Right hindlimb (tissue), 1 donor: ENCODE data around the gene ZYG11A.
"Not testable (repeated sequence)": the region's sequence is repeated elsewhere in the genome, so short reads cannot be mapped to it uniquely, and the experiment has no call there.

ENCODE experiments used
- DNase-seq: peaks from one replicate; pipeline ENCODE4 v3.0.0-alpha.2; 2018

ZYG11A gene

DNA sequence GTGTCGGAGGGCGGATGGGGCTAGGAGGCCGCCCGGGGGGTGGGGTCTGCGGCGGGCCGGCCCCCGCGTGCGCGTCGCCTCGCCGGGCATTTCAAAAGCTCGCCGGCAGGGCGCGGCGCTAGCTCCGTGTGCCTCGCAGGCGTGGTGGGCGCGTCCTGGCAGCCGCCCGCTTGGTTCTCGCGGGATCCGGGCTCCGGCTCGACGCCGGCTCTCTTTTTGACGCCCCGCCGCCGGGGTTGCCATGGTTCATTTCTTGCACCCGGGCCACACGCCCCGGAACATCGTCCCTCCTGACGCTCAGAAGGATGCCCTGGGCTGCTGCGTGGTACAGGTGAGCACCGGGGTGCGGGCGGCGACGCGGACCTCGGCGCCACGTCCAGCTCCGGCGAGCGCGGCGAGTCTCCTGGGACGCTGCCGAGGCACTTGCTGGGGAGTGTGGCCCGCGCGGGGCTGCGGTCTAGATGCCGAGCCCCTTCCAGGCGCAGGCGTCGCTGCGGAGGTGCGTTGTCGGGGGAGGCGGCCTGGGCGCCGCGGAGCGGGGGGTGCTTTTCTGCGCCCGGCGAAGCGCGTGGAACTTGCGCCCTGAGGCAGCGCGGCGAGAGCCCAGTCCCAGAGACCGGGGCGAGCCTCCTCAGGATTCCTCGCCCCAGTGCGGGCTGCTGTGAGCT lies at the start of gene ZYG11A:
Gene ZYG11A, plus strand, starts transcription at position 118 of the 668 bp plus-strand sequence. Its CDS starts 124 bp downstream, at position 242.
- DNase-seq: peak; percentile 63

DNA sequence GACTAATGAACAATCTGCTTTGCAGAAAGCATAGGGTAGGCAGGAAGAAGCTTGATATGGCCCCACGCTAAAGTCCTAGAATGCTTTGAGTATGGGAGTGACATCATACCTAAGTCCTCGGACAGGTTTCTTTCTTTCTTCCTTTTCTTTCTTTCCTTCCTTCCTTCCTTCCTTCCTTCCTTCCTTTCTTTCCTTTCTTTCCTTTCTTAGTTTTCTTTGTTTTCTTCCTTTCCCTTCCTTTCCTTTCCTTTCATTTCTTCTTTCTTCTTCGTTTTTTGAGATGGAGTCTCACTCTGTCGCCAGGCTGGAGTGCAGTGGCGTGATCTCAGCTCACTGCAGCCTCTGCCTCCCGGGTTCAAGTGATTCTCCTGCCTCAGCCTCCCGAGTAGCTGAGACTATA lies 48.8 kb upstream of the ZYG11A start:
- DNase-seq: not testable (repeated sequence)

DNA sequence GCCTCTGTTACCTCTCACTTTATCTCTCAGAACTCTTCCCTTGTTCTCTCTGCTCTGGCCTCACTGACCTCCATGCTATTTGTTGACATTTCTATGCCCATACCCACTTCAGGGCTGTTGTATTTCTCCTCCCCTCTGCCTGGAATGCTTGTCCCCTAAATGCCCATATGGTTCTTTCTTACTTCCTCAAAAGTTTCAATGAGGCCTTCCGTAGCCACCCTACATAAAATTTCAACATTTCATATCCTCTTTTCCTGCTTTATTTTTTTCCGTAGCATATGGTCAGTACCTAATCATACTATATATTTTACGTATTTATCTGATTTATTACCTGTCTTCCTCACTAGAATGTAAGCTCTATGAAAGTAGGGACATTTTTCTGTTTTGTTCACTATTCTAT lies 47.1 kb upstream of the ZYG11A start:
- DNase-seq: no peak

DNA sequence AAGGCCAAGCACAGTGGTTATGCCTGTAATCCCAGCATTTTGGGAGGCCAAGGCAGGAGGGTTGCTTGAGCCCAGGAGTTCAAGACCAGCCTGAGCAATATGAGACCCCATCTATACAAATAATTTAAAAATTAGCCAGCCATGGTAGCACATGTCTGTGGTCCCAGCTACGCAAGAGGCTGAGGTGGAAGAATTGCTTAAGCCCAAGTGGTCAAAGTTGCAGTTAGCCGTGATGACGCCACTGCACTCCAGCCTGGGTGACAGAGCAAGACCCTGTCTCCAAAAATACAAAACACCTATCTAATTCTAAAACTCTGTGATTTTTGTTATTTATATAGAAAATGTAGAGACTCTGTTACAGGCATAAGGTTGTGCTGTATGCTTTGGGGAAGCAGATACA lies 44.2 kb upstream of the ZYG11A start:
- no peak for DNase-seq

DNA sequence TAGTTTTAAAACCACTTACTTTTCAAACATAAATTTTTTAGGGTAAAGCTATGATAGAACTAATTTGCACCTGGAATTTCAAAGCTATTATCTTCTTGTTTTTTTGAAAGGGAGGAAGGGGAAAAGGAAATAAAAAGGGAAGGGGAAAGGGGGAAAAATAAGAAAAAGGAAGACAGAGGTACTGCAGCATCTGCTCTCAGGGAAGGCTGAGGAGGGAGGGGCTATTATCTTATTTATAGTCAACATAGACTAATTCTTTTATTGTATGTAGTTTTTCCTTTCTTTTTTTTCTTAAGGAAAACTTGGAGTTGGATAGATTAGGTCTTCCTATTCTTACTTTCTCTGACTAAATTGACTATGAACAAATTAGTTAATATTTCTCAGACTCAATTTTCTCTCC lies 41.5 kb upstream of the ZYG11A start:
- no peak for DNase-seq

DNA sequence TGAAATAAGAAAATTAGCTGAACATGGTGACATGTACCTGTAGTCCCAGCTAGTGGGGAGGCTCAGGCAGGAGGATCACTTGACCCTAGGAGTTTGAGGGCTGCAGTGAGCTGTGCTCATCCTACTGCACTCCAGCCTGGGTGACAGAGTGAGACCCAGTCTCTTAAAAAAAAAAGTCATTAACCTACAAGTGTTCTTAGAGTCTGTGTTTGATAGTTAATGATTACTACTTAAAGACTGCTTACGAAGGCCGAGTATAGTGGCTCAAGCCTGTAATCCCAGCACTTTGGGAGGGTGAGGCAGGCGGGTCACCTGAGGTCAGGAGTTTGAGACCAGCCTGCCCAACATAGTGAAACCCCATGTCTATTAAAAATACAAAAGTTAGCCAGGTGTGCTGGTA lies 38.5 kb upstream of the ZYG11A start:
- not testable (repeated sequence) for DNase-seq

DNA sequence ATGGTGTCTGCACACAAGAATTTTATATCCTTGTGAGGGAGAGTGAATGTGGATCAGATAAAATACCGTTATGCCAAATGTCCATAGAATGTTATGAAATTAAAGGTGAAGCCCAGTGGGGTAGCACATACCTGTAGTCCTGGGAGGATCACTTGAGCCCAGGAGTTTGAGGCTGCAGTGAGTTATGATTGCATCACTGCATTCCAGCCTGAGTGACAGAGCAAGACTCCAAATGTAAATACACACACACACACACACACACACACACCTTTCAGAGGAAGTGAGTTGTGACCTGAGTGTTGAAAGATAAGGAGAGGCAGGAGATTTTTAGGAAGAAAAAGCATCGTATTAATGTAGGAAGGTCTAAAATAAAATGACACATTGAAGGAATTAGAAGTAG lies 28.1 kb upstream of the ZYG11A start:
- DNase-seq: no peak

DNA sequence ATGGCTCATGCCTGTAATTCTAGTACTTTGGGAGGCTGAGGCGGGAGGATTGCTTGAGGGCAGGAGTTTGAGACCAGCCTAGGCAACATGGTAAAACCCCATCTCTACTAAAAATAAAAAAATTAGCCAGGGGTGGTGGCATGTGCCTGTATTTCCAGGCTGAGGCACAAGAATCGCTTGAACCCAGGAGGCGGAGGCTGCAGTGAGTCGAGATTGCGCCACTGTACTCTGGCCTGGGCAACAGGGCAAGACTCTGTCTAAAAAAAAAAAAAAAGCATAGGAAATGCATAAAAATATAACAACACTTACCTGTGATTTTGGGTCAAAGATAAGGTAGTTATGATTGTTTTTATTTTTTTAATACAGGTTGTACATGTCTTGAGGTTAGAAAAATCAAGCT lies 21.7 kb upstream of the ZYG11A start:
- DNase-seq: not testable (repeated sequence)

DNA sequence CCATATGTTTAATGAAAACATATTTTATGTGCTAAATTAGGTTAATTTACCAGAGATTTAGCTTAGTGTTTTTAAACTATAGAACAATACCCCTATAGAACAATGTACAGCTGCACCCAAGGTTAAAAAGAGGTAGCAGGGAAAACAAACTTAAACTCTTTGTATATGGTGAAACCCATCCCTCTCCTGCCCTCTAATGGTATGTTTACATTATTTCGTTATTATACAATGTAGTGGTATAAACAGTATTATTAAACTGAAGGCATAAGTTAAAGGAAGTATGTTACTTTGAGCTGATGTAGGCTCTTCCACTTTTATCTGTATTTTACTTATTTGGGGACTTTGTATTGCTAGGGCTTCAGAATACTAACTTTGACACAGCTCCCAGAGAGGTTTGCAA lies 16.7 kb upstream of the ZYG11A start:
- DNase-seq: no peak

DNA sequence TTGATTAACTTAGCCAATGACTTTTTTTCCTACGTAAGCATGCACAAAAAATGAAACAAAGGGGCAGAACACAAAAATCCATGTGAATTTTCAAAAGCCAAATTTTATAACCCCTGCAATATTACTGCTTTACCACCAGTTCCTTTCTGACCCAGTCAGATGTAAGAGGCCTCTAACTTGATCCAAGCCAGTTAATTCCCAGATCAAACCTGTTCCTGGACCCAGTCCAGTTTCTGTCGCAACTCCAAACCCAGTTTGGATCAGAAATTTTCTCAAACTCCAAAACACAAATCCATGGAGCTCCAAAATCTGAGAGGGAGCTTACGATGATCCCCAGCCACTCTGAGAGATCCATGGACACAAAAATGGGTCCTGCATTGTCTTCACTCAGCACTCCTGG lies 7.8 kb upstream of the ZYG11A start:
- no peak for DNase-seq

DNA sequence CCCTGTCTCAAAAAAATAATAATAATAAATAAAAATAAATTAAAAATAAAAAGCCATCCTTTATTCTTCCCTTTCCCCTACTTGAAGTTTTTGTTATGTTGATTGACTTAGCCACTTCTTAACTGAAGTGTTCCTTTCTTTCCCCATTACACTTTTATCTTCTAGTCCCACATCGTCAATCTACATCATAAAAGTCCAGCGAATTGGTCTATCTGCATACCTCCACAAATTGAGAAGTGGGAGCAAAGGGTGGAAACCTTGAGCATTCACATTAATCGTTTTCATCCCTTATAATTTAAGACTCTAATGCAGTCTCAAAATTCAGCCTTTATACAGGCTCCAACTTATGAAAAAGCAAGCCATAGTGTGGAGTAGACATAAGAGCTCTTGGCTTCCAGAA lies 6.5 kb upstream of the ZYG11A start:
- DNase-seq: no peak

DNA sequence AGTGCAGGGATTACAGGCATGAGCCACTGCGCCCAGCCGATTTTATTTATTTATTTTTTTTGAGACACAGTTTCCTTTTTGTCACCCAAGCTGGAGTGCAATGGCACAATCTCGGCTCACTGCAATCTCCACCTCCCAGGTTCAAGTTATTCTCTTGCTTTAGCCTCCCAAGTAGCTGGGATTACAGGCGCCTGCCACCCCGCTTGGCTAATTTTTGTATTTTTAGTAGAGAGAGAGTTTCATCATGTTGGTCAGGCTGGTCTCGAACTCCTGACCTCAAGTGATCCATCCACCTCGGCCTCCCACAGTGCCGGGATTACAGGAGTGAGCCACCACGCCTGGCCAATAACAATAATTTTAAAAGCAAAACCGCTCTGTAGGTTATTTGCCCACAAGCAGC lies 3.4 kb upstream of the ZYG11A start:
- not testable (repeated sequence) for DNase-seq

DNA sequence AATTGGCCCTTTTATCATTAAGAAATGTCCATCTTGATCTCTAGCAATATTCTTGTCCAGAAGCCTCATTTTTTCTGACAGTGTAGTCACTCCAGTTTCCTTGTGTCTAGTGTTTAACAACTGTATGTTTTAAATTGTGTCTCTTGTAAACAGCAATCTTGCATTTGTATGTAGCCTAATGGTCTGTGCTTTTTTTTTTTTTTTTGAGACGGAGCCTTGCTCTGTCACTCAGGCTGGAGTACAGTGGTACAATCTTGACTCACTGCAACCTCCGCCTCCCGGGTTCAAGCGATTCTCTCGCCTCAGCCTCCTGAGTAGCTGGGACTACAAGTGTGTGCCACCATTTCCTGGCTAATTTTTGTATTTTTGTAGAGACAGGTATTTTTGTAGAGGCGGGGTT lies 2.6 kb downstream of the ZYG11A start:
- not testable (repeated sequence) for DNase-seq

DNA sequence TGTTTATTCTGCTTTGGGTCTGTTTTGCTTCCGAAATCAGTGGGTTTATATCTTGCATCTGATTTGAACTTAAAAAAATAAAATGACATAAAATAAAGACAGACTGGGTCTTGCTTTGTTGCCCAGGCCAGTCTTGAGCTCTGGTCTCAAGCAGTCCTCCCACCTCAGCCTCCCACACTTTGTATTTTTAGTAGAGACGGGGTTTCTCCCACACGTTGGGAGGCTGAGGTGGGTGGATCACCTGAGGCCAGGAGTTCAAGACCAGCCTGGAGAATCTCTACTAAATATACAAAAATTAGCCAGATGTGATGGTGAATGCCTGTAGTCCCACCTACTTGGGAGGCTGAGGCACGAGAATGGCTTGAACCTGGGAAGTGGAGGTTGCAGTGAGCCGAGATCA lies 5.9 kb downstream of the ZYG11A start:
- no peak for DNase-seq

DNA sequence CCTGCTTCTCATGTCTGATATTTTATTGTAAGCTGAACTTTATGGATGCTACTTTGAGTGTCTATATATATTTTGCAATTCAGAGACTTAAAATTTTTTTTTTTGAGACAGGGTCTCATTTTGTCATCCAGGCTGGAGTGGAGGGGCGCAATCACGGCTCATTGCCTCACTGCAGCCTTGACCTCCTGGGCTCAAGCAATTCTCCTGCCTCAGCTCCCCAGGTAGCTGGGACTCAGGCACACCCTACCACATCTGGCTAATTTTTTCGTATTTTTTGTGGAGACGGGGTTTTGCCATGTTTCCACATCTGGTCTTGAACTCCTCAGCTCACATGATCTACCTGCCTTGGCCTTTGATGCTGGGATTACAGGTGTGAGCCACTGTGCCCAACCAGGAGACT lies 8.4 kb downstream of the ZYG11A start:
- DNase-seq: no peak

DNA sequence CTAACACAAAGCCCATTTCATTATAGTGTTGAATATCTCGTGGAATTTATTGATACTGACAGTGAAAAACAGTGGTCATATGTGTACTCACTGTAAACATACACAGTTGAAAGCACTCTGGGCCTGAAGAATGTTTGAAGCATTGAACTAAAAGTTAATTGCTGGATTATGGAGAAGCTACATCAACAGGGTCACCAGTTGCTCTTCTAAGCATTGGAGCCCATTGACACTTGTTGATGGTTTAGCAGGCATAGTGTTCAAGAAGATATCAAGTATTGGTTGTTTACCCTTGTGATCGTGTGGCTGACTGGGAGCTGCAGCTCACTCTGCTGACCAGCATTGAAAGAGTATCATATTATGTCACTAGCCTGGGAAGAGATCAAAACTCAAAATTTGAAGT lies 10.3 kb downstream of the ZYG11A start:
- DNase-seq: no peak

DNA sequence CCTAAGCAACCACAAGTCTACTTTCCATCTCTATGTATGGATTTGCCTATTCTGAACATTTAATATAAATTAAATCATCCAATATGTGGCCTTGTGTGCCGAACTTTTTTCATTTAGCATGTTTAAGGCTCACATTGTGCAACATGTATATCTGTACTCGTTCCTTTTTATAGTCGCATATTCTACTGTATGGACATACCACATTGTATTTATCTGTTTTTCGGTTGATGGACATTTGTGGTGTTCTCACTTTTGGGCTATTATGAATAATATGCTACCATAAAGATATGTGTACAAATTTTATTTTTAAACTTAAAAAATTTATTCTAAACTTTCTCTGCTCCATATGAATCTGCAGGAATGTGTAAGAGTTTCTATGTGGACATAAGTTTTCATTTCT lies 13.0 kb downstream of the ZYG11A start:
- DNase-seq: no peak

DNA sequence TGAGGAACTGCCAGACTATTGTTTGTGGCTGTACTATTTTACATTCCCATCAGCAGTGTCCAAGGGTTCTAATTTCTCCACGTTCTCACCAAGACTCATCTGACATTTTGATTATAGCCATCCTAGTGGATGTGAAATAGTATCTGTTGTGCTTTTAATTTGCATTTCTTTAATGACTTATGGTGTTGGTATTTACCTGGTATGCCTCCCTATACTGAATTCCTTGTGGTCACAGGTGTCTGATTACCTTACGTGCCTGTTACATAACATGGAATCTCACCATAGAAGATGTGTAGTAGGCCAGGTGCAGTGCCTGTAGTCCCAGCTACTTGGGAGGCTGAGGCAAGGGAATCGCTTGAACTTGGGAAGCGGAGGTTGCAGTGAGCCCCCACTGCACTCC lies 13.5 kb downstream of the ZYG11A start:
- no peak for DNase-seq

DNA sequence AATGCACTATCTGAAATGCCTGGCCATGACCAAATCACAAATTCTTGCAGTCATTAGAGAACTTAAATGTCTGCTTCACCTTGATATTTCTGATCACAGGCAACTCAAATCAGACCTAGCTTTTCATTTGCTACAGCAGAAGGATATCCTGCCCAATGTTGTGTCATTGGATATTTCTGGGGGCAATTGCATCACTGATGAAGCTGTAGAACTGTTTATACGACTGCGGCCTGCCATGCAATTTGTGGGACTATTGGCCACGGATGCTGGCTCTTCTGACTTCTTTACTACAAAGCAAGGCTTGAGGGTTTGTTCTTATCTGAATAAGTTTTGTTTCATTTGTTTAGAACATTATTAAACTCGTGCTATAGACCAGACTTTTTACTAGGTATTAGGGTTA lies 14.9 kb downstream of the ZYG11A start:
- no peak for DNase-seq

DNA sequence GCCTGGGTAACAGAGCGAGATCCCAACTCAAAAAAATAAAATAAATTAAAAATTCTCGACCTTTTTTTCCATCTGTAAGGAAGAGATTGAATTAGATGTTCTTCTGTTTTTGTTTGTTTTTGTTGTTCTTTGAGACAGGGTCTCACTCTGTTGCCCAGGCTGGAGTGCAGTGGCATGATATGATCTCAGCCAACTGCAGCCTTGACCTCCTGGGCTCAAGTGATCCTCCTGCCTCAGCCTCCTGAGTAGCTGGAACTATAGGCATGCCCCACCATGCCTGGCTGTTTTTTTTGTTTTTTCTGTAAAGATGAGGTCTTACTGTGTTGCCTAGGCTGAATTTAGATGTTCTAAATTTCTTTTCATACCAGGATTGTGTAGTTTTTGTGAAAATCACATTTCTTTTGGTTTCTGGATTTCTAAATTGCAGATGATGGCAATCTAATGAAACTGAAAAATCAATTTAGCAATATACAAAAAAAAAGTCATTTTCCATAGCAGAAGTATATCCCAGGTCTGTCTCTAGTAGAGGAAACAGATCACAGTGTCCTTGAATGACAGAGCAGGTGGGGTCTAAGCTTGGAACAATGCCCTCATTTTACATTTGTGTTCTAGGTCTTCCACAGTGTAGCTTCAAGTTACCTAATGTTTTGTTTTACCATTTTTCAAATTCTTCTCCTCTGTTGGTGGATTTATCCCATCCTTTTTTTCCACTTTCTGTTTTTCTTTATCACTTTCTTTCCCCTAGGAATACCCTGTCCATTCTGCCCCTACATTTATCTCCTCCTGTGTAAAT lies 20.3 kb downstream of the ZYG11A start:
- DNase-seq: no peak

DNA sequence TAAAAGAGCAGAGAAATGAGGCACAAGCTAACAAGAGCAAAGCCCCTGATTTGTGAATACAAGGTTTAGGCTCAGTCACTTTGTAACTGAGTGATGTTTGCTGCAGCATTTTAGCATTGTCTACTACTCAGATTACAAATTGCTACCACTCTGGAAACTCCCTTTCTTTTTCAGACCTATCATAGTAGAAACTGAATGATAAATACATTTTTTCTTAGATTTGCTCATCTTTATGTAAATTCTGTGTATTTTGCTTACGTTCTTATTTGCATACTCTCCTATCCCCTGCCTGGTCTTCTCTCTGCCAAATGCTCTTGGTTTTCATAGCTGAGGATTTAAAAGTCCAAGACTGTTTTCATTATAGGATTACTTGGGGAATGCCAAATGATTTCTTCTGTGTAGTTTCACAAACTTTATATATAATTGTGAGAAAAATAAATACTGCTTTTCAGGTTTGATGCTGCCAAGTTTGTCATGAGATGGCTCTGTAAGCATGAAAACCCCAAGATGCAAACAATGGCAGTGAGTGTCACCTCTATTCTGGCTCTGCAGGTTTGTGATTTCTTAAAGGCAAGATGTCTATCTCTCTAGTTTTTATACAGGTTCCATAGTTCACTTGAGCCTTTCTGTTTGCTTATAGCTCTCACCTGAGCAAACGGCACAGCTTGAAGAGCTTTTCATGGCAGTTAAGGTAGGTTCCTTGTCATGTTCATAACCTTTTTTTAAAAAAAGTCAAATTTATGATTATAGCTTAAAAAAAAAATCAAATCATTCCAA lies 24.7 kb downstream of the ZYG11A start:
- no peak for DNase-seq

DNA sequence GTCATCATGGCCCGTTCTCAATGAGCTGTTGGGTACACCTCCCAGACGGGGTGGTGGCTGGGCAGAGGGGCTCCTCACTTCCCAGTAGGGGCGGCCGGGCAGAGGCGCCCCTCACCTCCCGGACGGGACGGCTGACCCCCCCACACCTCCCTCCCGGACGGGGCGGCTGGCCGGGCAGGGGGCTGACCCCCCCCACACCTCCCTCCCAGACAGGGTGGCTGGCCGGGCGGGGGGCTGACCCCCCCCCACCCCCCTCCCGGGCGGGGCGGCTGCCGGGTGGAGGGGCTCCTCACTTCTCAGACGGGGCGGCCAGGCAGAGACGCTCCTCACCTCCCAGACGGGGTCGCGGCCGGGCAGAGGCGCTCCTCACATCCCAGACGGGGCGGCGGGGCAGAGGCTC lies 27.2 kb downstream of the ZYG11A start:
- not testable (repeated sequence) for DNase-seq

DNA sequence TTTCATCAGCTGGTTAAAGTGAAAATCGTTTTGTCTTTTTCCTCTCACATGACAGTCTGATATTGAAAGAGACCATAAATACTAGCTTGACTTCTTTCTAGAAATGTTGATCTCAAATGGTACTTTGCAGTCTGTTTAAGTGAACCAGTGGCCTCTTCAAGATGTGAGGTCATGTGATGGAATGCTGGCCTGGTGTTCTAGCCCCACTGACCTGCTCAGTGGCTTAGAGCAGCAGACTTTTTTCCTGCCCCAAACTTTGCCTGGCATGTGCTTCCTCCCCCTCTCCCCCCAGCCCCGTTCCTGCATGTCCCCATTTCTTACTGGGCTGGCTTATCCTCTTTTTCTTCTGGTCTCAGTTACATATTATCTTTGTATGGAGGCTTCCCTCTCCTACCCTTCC lies 34.3 kb downstream of the ZYG11A start:
- no peak for DNase-seq

DNA sequence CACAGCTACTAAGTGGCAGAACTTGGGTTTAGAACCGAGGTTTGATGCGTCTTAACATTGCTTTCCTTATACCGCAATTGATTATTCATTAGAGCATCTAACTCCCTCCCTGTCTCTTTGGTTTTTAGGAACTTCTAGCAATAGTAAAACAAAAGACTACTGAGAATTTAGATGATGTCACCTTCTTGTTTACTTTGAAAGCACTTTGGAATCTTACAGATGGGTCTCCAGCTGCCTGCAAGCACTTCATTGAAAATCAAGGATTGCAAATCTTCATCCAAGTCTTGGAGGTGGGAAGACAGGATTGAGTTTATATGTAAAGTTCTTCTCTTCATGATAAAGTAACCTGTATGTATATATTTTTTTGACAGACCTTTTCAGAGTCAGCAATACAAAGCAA lies 35.0 kb downstream of the ZYG11A start:
- DNase-seq: no peak
